Body of pancreas (tissue), 4 donors: Measurements from ENCODE around the gene GPR142.

ENCODE experiments used
- CTCF ChIP-seq, 7 experiments: fragments of 450-650 bp in 4 of 7; fragments of 200-600 bp in 3 of 7; sonication (generic) in 3 of 7; IDR thresholded peaks; one replicate each; pipeline ENCODE4 v1.5.1; 2016 to 2019; ENCODE audit warnings: antibody characterized with exemption in 7 of 7
- POLR2A ChIP-seq, 3 donors: fragments of 450-650 bp; IDR thresholded peaks; one replicate each; pipeline ENCODE4 v1.6.1; 2016; ENCODE audit warnings: antibody characterized with exemption in 3 of 3, mild to moderate bottlenecking in 2 of 3

- no peak for TF ChIP-seq POLR2A (IDR thresholded peaks at IDR 0.05)
- no peak for TF ChIP-seq CTCF (IDR thresholded peaks at IDR 0.05)
Measured at GRCh38 chr17:74343526-74344284, 23.6 kb upstream of the GPR142 start.
